GM12801 (cell line): ENCODE data around the gene TMED9.

Source experiments
- TF ChIP-seq, protein P1 (sequence below): IDR thresholded peaks from one replicate; pipeline ENCODE4 v1.5.1; 2011; ENCODE audit warnings: control low read depth; ENCODE audit not compliant: insufficient read length; ENCODE audit errors: extremely low read depth

TMED9 gene

GRCh38 chr5:177608243-177609075, 16.5 kb downstream of the TMED9 start:
- TF ChIP-seq, protein P1, sequence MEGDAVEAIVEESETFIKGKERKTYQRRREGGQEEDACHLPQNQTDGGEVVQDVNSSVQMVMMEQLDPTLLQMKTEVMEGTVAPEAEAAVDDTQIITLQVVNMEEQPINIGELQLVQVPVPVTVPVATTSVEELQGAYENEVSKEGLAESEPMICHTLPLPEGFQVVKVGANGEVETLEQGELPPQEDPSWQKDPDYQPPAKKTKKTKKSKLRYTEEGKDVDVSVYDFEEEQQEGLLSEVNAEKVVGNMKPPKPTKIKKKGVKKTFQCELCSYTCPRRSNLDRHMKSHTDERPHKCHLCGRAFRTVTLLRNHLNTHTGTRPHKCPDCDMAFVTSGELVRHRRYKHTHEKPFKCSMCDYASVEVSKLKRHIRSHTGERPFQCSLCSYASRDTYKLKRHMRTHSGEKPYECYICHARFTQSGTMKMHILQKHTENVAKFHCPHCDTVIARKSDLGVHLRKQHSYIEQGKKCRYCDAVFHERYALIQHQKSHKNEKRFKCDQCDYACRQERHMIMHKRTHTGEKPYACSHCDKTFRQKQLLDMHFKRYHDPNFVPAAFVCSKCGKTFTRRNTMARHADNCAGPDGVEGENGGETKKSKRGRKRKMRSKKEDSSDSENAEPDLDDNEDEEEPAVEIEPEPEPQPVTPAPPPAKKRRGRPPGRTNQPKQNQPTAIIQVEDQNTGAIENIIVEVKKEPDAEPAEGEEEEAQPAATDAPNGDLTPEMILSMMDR = no peak

- TF ChIP-seq, protein P1 = no peak
Observed at GRCh38 chr5:177609076-177610059, 17.4 kb downstream of the TMED9 start.

DNA sequence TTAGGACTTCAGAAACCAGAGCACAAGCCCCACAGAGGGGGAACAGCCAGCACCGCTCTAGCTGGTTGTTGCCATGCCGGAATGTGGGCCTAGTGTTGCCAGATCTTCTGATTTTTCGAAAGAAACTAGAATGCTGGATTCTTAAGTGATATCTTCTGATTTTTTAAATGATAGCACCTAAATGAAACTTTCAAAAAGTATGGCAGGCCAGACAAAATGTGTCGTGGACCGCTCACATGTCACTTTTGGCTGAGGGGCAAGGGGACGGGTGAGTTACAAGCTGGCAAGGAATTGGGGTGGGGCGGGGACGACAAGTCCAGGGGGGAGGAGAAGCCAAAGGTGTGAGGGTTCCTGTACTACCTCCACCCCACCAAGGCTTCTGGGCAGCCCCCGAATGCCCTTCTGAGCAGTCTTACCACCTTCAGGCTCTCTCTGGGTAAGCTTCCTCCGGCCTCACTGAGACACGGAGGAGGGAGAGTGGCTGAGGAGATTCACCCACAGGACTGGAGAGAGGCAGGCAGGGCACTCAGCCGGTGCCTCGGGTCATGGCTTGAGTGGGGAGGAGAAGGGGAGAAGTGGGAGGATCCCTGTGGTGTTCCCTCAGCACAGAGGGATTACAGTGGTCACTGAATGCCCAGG, 18.2 kb downstream of the TMED9 start:
- TF ChIP-seq, protein P1 = no peak

DNA sequence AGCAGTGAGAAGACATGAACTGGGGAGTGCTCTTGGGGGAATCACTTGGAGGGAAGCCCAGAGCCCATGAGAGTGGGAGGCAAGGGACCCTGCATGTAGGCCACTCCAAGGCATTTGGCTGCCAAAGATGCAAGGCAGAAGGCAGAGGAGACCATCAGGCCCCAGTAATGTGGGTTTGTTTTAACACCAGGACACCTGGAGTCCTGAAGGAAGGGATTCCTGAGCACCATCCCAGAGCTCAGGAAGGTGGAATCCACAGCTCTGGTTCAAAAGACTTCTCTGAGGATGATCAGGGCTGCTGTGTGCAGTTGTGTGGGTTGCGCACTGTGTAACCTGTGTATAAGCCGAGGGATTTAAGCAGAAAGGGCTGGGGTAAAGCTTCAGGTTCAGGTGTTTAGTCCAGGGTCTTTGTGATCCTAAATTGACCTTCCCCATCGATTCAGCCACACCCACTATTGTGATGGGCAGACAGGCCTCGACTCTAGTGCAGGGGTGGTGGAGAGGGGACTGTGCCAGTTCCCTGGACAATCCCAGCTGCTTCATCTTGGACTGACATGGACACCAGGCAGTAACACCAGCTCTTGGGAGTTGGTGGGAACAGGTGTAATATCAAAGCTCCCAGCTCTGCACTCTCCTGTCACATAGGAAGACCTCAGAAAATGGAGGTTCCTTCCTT, 18.9 kb downstream of the TMED9 start:
- TF ChIP-seq, protein P1 = no peak

DNA sequence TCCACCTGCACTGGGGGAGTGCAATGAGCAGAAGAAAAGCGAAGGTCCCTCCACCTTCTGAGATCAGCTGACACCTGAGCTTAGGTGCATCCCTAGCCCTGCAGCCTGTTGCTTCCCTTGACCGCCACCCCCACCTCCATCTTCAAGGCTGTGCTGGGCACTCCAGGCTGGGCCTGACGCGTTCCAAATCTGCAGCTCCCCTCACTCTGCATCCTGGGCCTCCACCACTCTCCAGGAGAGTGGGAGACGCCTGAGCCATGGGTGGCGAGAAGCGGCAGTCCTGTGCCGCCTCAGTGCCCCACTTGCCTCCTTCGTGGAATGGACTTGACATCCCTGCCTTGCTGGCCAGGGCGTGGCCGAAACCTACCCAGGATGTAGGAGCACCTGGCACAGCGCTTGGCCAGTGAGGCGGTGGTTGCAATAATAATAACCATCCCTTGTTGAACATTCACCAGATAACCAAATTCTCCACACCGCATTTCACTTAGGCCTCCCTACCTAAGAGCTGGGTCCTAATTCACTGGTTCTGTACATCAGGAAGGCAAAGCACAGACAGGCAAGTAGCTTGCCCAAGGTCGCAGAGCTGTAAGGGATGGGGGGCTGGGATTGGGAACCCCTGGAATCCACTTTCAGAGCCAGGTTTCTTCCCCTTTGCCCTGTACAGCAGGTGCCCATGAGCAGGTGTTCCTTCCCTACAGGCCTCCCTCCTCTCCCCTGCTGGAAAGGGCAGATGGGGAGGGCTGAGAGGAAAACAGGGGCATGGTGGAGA, 19.6 kb downstream of the TMED9 start:
- TF ChIP-seq, protein P1 = no peak

GRCh38 chr5:177612215-177612673, 20.2 kb downstream of the TMED9 start:
- TF ChIP-seq, protein P1 = no peak
